Ovary (tissue), 9 donors: Measurements from ENCODE around the gene PIAS4. TPM values are rescaled to one million over a fixed set of nuclear protein-coding genes. Genes with fewer than 3 reads are reported as not detected.

Experiments
- DNase-seq, 5 donors: peaks; one replicate each; pipeline ENCODE4 v3.0.0-alpha.2; 2019 to 2020
- H3K27ac ChIP-seq, 2 donors: fragments of 200-600 bp; one replicate each; pipeline versions ENCODE4 v1.5.1 to v1.8.0; 2019 to 2022
- H3K27me3 ChIP-seq: fragments of 200-600 bp; one replicate; pipeline ENCODE4 v1.8.0; 2022
- H3K36me3 ChIP-seq: fragments of 200-600 bp; sonication (generic); one replicate; pipeline ENCODE4 v1.5.1; 2019
- H3K4me1 ChIP-seq: one replicate; pipeline ENCODE4 v1.8.1; 2013; ENCODE audit warnings: mild to moderate bottlenecking, moderate library complexity; ENCODE audit not compliant: insufficient read depth
- H3K4me3 ChIP-seq: fragments of 200-600 bp; sonication (generic); one replicate; pipeline ENCODE4 v1.5.1; 2017
- H3K9me3 ChIP-seq, 2 donors: fragments of 200-600 bp in 1 of 2; sonication (generic) in 1 of 2; one replicate each; pipeline versions ENCODE4 v1.5.1 to v1.8.1; 2013 to 2019; ENCODE audit warnings: mild to moderate bottlenecking in 1 of 2, moderate library complexity in 1 of 2
- CTCF ChIP-seq, 3 donors: fragments of 450-650 bp in 2 of 3; fragments of 200-600 bp in 1 of 3; IDR thresholded peaks; one replicate each; pipeline versions ENCODE4 v1.5.1 to v1.8.0; 2016 to 2022; ENCODE audit warnings: antibody characterized with exemption in 3 of 3, mild to moderate bottlenecking in 1 of 3
- EP300 ChIP-seq: sonication (generic); formaldehyde crosslinking; IDR thresholded peaks from one replicate; pipeline ENCODE4 v1.6.1; 2017; ENCODE audit warnings: antibody characterized with exemption
- POLR2A ChIP-seq: fragments of 450-650 bp; IDR thresholded peaks from one replicate; pipeline ENCODE4 v1.6.1; 2017; ENCODE audit warnings: antibody characterized with exemption, mild to moderate bottlenecking, moderate library complexity
- WGBS, 3 donors: extraction: QIAGEN DNeasy Blood & Tissue Kit in 1 of 3; methylation state at CpG; one replicate each; pipeline versions ENCODE4 v1.1.5 to v1.1.7; 2013 to 2017; 5-methylcytosine and 5-hydroxymethylcytosine counted together
- intact Hi-C, 4 donors: fragments of 100-400 bp; cut with DNase I; formaldehyde crosslinking; loops; one replicate each; pipeline versions ENCODE4 v1.11.0 to v1.15.1; 2022 to 2023
- polyA plus RNA-seq, 2 donors: library from polyadenylated mRNA; stranded (reverse); fragments of 200-250 nt in 1 of 2; fragments of 350-450 nt in 1 of 2; fragmentation: Illumina TruSeq in 1 of 2; extraction: RNeasy Lipid Tissue Mini Kit (QIAGEN cat#74804) in 1 of 2; gene quantifications; one replicate each; pipeline ENCODE4 v1.2.3, GENCODE V29; 2013 to 2014
- total RNA-seq, 7 donors: library from RNA; depleted of rRNA in 2 of 7; stranded (reverse); fragments of >200 nt in 2 of 7; fragmentation: NEBNext Ultra II Directional in 3 of 7; extraction: Animal tissue kit (Norgen Biotek cat#: 25700) in 3 of 7; gene quantifications; one replicate each; pipeline versions ENCODE4 v1.1.0 to v1.2.4, GENCODE V29; 2016 to 2023
- donor health status: DM: no; HTN: no; CAD: no; lungs with moderate emphysema.
- donor health status: DM: no; HTN: no; CAD: no.
- donor health status: Bipolar disorder and iron deficiency.
- donor health status: DM: yes; HTN: yes; CAD: no.
- donor health status: DM: no; HTN: no; CAD: no.
- donor health status: DM: yes; HTN: yes; CAD: no.

PIAS4 gene
- total and polyA plus RNA-seq, 9 donors = 5.2 to 29.7 (median 21.3) TPM

DNA sequence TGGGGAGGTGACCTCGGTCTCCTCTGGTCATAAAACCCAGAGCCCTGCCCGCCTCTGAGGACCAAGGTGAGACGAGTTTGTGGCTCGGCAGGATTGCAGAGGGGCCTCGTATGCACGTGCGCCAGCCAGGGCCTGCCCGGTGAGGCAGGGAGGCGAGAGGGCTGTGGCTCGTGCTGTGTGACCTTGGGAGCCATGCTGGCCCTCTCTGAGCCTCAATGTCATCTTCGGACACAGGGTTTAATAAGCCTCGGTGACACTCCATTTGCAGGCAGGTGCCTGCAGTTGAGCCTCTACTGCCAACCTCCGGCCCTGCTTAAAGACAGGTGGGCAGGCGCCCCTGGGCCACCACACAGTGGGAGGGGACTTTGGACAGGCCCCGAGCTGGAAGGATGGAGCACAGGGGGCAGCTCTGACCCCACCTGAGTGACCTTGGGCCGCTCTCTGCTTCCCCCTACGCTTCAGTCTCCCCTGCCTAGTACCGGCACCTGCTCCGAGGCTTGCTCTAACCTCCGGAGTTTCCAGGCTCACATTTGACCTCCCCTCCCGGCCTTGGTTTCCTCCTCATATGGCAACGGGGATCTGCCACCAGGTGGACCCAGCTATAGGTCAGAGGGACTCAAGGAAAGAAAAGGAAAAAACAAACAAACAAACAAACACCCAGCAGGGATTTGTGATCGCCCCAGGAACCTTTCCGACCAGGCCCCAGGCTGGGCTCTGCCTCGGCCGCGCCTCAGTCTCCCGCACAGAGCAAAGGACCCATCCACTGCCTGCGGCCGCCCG is 56.0 kb downstream of the PIAS4 start:
- 36 to 37% (median 36%) methylated on average over 30 to 31 of the region's 31 CpGs for WGBS, 3 donors
- intact Hi-C loops = loop anchor here in 1 of 4 donors (5.0 kb wide), 1 partner anchor 59 kb away; the partner anchor contains the start of gene MAP2K2

GRCh38 chr19:4064149-4064495 is 56.6 kb downstream of the PIAS4 start:
- WGBS, 3 donors = 1 to 3% (median 3%) methylated on average over 20 to 24 of the region's 24 CpGs
- DNase-seq = peak in 4 of 5 donors; percentile 64 to 75 (median 72)
- TF ChIP-seq POLR2A (peak; percentile 16), CTCF (IDR thresholded peaks at IDR 0.05) (no peak), EP300 (no peak)
- Histone ChIP-seq H3K36me3 (no peaks in the 10 kb centered on the region), H3K27me3 (no peaks in the 10 kb centered on the region), H3K4me3 (peak overlapping the region; percentile 67), H3K9me3 (no peaks in the 10 kb centered on the region), H3K27ac (peak overlapping the region; percentile 92), H3K4me1 (peaks cover 40% of the 10 kb centered on the region)
- intact Hi-C loops = loop anchor here in 1 of 4 donors (5.0 kb wide), 1 partner anchor 58 kb away; the partner anchor contains the start of gene MAP2K2

More for the DNA sequence above, 56.0 kb downstream of the PIAS4 start:
- Histone ChIP-seq H3K9me3 (no peaks in the 10 kb centered on the region), H3K36me3 (no peaks in the 10 kb centered on the region), H3K4me3 (peak overlapping the region; percentile 67), H3K4me1 (peaks cover 45% of the 10 kb centered on the region), H3K27ac (peak overlapping the region; percentile 92), H3K27me3 (no peaks in the 10 kb centered on the region)
- peak in 2 of 5 donors; percentile 41 to 46 for DNase-seq
- TF ChIP-seq POLR2A = no peak
- TF ChIP-seq EP300 = no peak
- TF ChIP-seq CTCF (IDR thresholded peaks at IDR 0.05) = peak in 1 of 3 donors; percentile 10

GRCh38 chr19:4064496-4065260 is 57.1 kb downstream of the PIAS4 start:
- Histone ChIP-seq H3K9me3 (no peaks in the 10 kb centered on the region), H3K27ac (peak overlapping the region; percentile 92), H3K27me3 (no peaks in the 10 kb centered on the region), H3K4me1 (peaks cover 38% of the 10 kb centered on the region), H3K36me3 (no peaks in the 10 kb centered on the region), H3K4me3 (peak overlapping the region; percentile 67)
- peak; percentile 13 for TF ChIP-seq POLR2A
- no peak for TF ChIP-seq EP300
- peak; percentile 75 to 83 (median 80) for DNase-seq
- intact Hi-C loops = loop anchor here in 1 of 4 donors (5.0 kb wide), 1 partner anchor 58 kb away; the partner anchor contains the start of gene MAP2K2
- WGBS, 3 donors = 1% methylated on average over 21 to 57 of the region's 57 CpGs

- Histone ChIP-seq H3K27me3 (no peaks in the 10 kb centered on the region), H3K27ac (peak overlapping the region; percentile 93 to 96), H3K4me3 (peak overlapping the region; percentile 91), H3K4me1 (peaks cover 32% of the 10 kb centered on the region), H3K9me3 (no peaks in the 10 kb centered on the region), H3K36me3 (no peaks in the 10 kb centered on the region)
- TF ChIP-seq CTCF (IDR thresholded peaks at IDR 0.05) (peak in 1 of 3 donors; percentile 13), POLR2A (no peak)
- peak; percentile 97 to 98 (median 97) for DNase-seq
- WGBS, 3 donors = 0 to 1% (median 0%) methylated on average over 20 to 87 of the region's 98 CpGs
- intact Hi-C loops = no loop called here
Observed at GRCh38 chr19:4065430-4066175, 58.1 kb downstream of the PIAS4 start.
